Ovary (tissue), 3 donors: ENCODE data around the gene PPP1R13L.

Source experiments
- CTCF ChIP-seq, 3 donors: fragments of 450-650 bp in 2 of 3; fragments of 200-600 bp in 1 of 3; IDR thresholded peaks; one replicate each; pipeline versions ENCODE4 v1.5.1 to v1.8.0; 2016 to 2022; ENCODE audit warnings: antibody characterized with exemption in 3 of 3, mild to moderate bottlenecking in 1 of 3
- POLR2A ChIP-seq: fragments of 450-650 bp; IDR thresholded peaks from one replicate; pipeline ENCODE4 v1.6.1; 2017; ENCODE audit warnings: antibody characterized with exemption, mild to moderate bottlenecking, moderate library complexity
- donor health status: DM: no; HTN: no; CAD: no.

GRCh38 chr19:45408121-45408520 lies 3.3 kb upstream of the PPP1R13L start:
- TF ChIP-seq POLR2A: no peak
- TF ChIP-seq CTCF (IDR thresholded peaks at IDR 0.05): no peak
